SK-N-SH (cell line): Measurements from ENCODE around the gene DGCR6L. TPM values are rescaled to one million over a fixed set of nuclear protein-coding genes. Genes with fewer than 3 reads are reported as not detected.

Experiments used
- CTCF ChIA-PET: fragments of 300-600, 350-600 bp; formaldehyde crosslinking; extraction: SDS; loops from one replicate; lab custom pipeline; 2021; lab: Yijun Ruan, JAX
- POLR2A ChIA-PET: fragments of 350-600 bp; sonication (Branson Sonifier 250); formaldehyde crosslinking; extraction: SDS; loops from one replicate; lab custom pipeline; 2020; ENCODE audit warnings: antibody characterized with exemption, inconsistent platforms; lab: Yijun Ruan, JAX
- DNase-seq: peaks from one replicate; pipeline ENCODE4 v3.0.0; 2012
- H2AFZ ChIP-seq: fragments of 200-600 bp; sonication (generic); 2 replicates; pipeline ENCODE4 v1.8.1; 2016; ENCODE audit warnings: antibody characterized with exemption, mild to moderate bottlenecking, low read depth
- H3F3A ChIP-seq: fragments of 200-600 bp; sonication (generic); replicated peaks from 2 replicates; pipeline ENCODE3; 2016; ENCODE audit warnings: antibody characterized with exemption, mild to moderate bottlenecking; ENCODE audit not compliant: insufficient read depth
- H3K27ac ChIP-seq, 2 experiments: fragments of 200-500 bp in 1 of 2; fragments of 200-600 bp in 1 of 2; sonication (Bioruptor generic) in 1 of 2; sonication (generic), shearing (Covaris generic) in 1 of 2; 2 replicates each; pipeline versions ENCODE4 v1.5.1 to v1.6.1; 2014 to 2016; ENCODE audit warnings: low read depth in 2 of 2, inconsistent platforms in 1 of 2, low read length in 1 of 2, mild to moderate bottlenecking in 1 of 2, mixed read lengths in 1 of 2
- H3K27me3 ChIP-seq: fragments of 200-600 bp; sonication (generic), shearing (Covaris generic); 2 replicates; pipeline ENCODE4 v1.6.1; 2016; ENCODE audit warnings: mixed run types; ENCODE audit not compliant: insufficient read depth
- H3K36me3 ChIP-seq, 2 experiments: fragments of 200-500 bp in 1 of 2; fragments of 200-600 bp in 1 of 2; sonication (Bioruptor generic) in 1 of 2; sonication (generic) in 1 of 2; replicated peaks in 1 of 2; 2 replicates each; pipeline versions ENCODE3 to v1.5.1; 2014 to 2016; ENCODE audit warnings: low read length in 1 of 2, mild to moderate bottlenecking in 1 of 2; ENCODE audit not compliant: insufficient read depth in 2 of 2, control insufficient read depth in 1 of 2
- H3K4me1 ChIP-seq, 2 experiments: fragments of 200-500 bp in 1 of 2; fragments of 200-600 bp in 1 of 2; sonication (Bioruptor generic) in 1 of 2; sonication (generic), shearing (Covaris generic) in 1 of 2; 2 replicates each; pipeline versions ENCODE4 v1.5.1 to v1.6.1; 2014 to 2016; ENCODE audit warnings: low read depth in 1 of 2, low read length in 1 of 2, mixed run types in 1 of 2; ENCODE audit not compliant: insufficient read depth in 2 of 2, control insufficient read depth in 1 of 2
- H3K4me2 ChIP-seq: fragments of 200-600 bp; sonication (generic), shearing (Covaris generic); 2 replicates; pipeline ENCODE4 v1.6.1; 2017; ENCODE audit warnings: mixed run types
- H3K4me3 ChIP-seq, 2 experiments: fragments of 200-500 bp in 1 of 2; fragments of 200-600 bp in 1 of 2; sonication (Bioruptor generic) in 1 of 2; sonication (generic), shearing (Covaris generic) in 1 of 2; 2 replicates each; pipeline versions ENCODE4 v1.5.1 to v1.8.1; 2014 to 2016; ENCODE audit warnings: low read depth in 2 of 2, inconsistent platforms in 1 of 2, low read length in 1 of 2, mild to moderate bottlenecking in 1 of 2, mixed read lengths in 1 of 2, moderate library complexity in 1 of 2
- H3K79me2 ChIP-seq: fragments of 200-600 bp; sonication (generic); 2 replicates; pipeline ENCODE4 v1.8.1; 2017; ENCODE audit warnings: mild to moderate bottlenecking; ENCODE audit not compliant: insufficient read depth
- H3K9ac ChIP-seq: fragments of 200-600 bp; sonication (generic); 2 replicates; pipeline ENCODE4 v1.6.1; 2017; ENCODE audit warnings: mixed run types
- H3K9me2 ChIP-seq: fragments of 200-600 bp; sonication (generic); 2 replicates; pipeline ENCODE4 v1.6.1; 2017; ENCODE audit warnings: mixed run types
- H3K9me3 ChIP-seq: fragments of 200-600 bp; sonication (generic); 2 replicates; pipeline ENCODE4 v1.6.1; 2017; ENCODE audit warnings: mixed run types, mild to moderate bottlenecking, moderate library complexity
- H4K20me1 ChIP-seq: fragments of 200-600 bp; sonication (generic); 2 replicates; pipeline ENCODE4 v1.6.1; 2017; ENCODE audit warnings: mild to moderate bottlenecking, mixed run types; ENCODE audit not compliant: insufficient read depth
- CHD2 ChIP-seq: fragments of 150-350 bp; IDR thresholded peaks from 2 replicates; pipeline ENCODE4 v1.6.1; 2018; ENCODE audit warnings: low read length; ENCODE audit not compliant: partially characterized antibody
- CTCF ChIP-seq: fragments of 200-600 bp; sonication (generic); IDR thresholded peaks from 2 replicates; pipeline ENCODE4 v1.6.1; 2017; ENCODE audit warnings: antibody characterized with exemption, mild to moderate bottlenecking, moderate library complexity
- ELF1 ChIP-seq: IDR thresholded peaks from 2 replicates; pipeline ENCODE4 v1.4.0; 2012
- EP300 ChIP-seq, 2 experiments: IDR thresholded peaks; 2 replicates each; pipeline versions ENCODE4 v1.4.0 to v1.6.1; 2012; ENCODE audit warnings: borderline replicate concordance in 1 of 2, low read depth in 1 of 2, low read length in 1 of 2
- EZH2phosphoT487 ChIP-seq: fragments of 200-600 bp; sonication (generic); IDR thresholded peaks from 2 replicates; pipeline ENCODE4 v1.6.1; 2017; ENCODE audit warnings: low read depth, mixed run types, mild to moderate bottlenecking, antibody characterized with exemption, moderate library complexity, borderline replicate concordance
- FOSL2 ChIP-seq: IDR thresholded peaks from 2 replicates; pipeline ENCODE4 v1.4.0; 2012; ENCODE audit warnings: low read depth, mild to moderate bottlenecking, moderate library complexity, borderline replicate concordance
- FOXM1 ChIP-seq: IDR thresholded peaks from 2 replicates; pipeline ENCODE4 v1.4.0; 2012; ENCODE audit warnings: low read depth, mild to moderate bottlenecking
- GATA2 ChIP-seq: sonication (generic); formaldehyde crosslinking; IDR thresholded peaks from 2 replicates; pipeline ENCODE4 v1.5.0; 2020; ENCODE audit warnings: mild to moderate bottlenecking, missing genetic modification reagents
- JUND ChIP-seq: IDR thresholded peaks from 2 replicates; pipeline ENCODE4 v1.4.0; 2012
- NFIC ChIP-seq: IDR thresholded peaks from 2 replicates; pipeline ENCODE4 v1.4.0; 2012; ENCODE audit warnings: borderline replicate concordance
- NRF1 ChIP-seq: IDR thresholded peaks from 2 replicates; pipeline ENCODE4 v1.6.1; 2012; ENCODE audit warnings: low read depth, mild to moderate bottlenecking, low read length
- RCOR1 ChIP-seq: fragments of 150-350 bp; IDR thresholded peaks from 2 replicates; pipeline ENCODE4 v1.6.1; 2017; ENCODE audit warnings: antibody characterized with exemption, low read length
- SMC3 ChIP-seq: IDR thresholded peaks from 2 replicates; pipeline ENCODE4 v1.6.1; 2012; ENCODE audit warnings: low read depth, low read length, improper control_type of control experiment
- TAF1 ChIP-seq: IDR thresholded peaks from 2 replicates; pipeline ENCODE4 v1.6.1; 2012; ENCODE audit warnings: low read depth, mild to moderate bottlenecking, low read length, moderate library complexity, borderline replicate concordance
- TCF12 ChIP-seq: IDR thresholded peaks from 2 replicates; pipeline ENCODE4 v1.4.0; 2012
- TEAD4 ChIP-seq: IDR thresholded peaks from 2 replicates; pipeline ENCODE4 v1.4.0; 2012; ENCODE audit warnings: mild to moderate bottlenecking, borderline replicate concordance; ENCODE audit not compliant: insufficient read depth
- WGBS: methylation state at CpG from one replicate; pipeline ENCODE4 v1.1.6; 2017; ENCODE audit warnings: low lambda C conversion rate; 5-methylcytosine and 5-hydroxymethylcytosine counted together
- polyA plus RNA-seq, 3 experiments: library from polyadenylated mRNA; depleted of rRNA; stranded (reverse); fragments of >200 nt; gene quantifications; 2 replicates each; pipeline ENCODE4 v1.2.3, GENCODE V29; 2012
- TF ChIP-seq, protein P1 (sequence below): IDR thresholded peaks from 2 replicates; pipeline ENCODE4 v1.6.1; 2012; ENCODE audit warnings: mild to moderate bottlenecking, low read depth, low read length, moderate library complexity
- TF ChIP-seq, protein P2 (sequence below): IDR thresholded peaks from 2 replicates; pipeline ENCODE4 v1.4.0; 2012; ENCODE audit warnings: low read depth, borderline replicate concordance
- TF ChIP-seq, protein P3 (sequence below): fragments of 150-350 bp; IDR thresholded peaks from 2 replicates; pipeline ENCODE4 v1.6.1; 2016; ENCODE audit warnings: mild to moderate bottlenecking, low read depth, low read length

The DGCR6L gene
- polyA plus RNA-seq, 1 of the 3 experiments (the other 2 are of a cell fraction), result 59.8 TPM

GRCh38 chr22:20296598-20296997, 23.3 kb downstream of the DGCR6L start (continued):
- TF ChIP-seq, protein P1, sequence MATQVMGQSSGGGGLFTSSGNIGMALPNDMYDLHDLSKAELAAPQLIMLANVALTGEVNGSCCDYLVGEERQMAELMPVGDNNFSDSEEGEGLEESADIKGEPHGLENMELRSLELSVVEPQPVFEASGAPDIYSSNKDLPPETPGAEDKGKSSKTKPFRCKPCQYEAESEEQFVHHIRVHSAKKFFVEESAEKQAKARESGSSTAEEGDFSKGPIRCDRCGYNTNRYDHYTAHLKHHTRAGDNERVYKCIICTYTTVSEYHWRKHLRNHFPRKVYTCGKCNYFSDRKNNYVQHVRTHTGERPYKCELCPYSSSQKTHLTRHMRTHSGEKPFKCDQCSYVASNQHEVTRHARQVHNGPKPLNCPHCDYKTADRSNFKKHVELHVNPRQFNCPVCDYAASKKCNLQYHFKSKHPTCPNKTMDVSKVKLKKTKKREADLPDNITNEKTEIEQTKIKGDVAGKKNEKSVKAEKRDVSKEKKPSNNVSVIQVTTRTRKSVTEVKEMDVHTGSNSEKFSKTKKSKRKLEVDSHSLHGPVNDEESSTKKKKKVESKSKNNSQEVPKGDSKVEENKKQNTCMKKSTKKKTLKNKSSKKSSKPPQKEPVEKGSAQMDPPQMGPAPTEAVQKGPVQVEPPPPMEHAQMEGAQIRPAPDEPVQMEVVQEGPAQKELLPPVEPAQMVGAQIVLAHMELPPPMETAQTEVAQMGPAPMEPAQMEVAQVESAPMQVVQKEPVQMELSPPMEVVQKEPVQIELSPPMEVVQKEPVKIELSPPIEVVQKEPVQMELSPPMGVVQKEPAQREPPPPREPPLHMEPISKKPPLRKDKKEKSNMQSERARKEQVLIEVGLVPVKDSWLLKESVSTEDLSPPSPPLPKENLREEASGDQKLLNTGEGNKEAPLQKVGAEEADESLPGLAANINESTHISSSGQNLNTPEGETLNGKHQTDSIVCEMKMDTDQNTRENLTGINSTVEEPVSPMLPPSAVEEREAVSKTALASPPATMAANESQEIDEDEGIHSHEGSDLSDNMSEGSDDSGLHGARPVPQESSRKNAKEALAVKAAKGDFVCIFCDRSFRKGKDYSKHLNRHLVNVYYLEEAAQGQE, result no peak
- TF ChIP-seq ELF1 (no peak), TAF1 (no peak), NFIC (no peak), TEAD4 (no peak), TCF12 (no peak)
- TF ChIP-seq, protein P2, sequence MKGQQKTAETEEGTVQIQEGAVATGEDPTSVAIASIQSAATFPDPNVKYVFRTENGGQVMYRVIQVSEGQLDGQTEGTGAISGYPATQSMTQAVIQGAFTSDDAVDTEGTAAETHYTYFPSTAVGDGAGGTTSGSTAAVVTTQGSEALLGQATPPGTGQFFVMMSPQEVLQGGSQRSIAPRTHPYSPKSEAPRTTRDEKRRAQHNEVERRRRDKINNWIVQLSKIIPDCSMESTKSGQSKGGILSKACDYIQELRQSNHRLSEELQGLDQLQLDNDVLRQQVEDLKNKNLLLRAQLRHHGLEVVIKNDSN, result no peak

GRCh38 chr22:20295262-20296064, 24.4 kb downstream of the DGCR6L start:
- CTCF ChIA-PET, result interaction anchor here (0.8 to 6.7 kb wide), 4 partner anchors 10 to 140 kb away, joined by 3 to 42 read pairs (median 4); no protein-coding TSS in a partner anchor

More at GRCh38 chr22:20295262-20296064, 24.4 kb downstream of the DGCR6L start:
- peaks cover 4% of the 10 kb centered on the region; the same call in 1 of the 2 replicates for H3K27me3 ChIP-seq
- H2AFZ ChIP-seq, result no peak overlapping the region
- no peak overlapping the region for H3K9ac ChIP-seq
- H3K27ac ChIP-seq, result no peak overlapping the region
- no peaks in the 10 kb centered on the region for H3K36me3 ChIP-seq
- no peaks in the 10 kb centered on the region for H3K79me2 ChIP-seq
- DNase-seq, result no peak
- H3K4me1 ChIP-seq, result peaks cover 0 to 12% of the 10 kb centered on the region in 2 experiments; a peak in 1 of 4 replicates
- TF ChIP-seq GATA2 (CRISPR knock-in tag) (no peak), JUND (no peak), EZH2phosphoT487 (no peak), ELF1 (no peak), TCF12 (no peak), FOSL2 (no peak), SMC3 (no peak), EP300 (IDR thresholded peaks at IDR 0.05; ENCODE audit: borderline replicate concordance in 1 of 2, low read depth in 1 of 2, low read length in 1 of 2) (no peak), FOXM1 (no peak), CTCF (no peak), CHD2 (no peak), NRF1 (no peak), RCOR1 (no peak)
- TF ChIP-seq, protein P1, result no peak
- TF ChIP-seq, protein P3, sequence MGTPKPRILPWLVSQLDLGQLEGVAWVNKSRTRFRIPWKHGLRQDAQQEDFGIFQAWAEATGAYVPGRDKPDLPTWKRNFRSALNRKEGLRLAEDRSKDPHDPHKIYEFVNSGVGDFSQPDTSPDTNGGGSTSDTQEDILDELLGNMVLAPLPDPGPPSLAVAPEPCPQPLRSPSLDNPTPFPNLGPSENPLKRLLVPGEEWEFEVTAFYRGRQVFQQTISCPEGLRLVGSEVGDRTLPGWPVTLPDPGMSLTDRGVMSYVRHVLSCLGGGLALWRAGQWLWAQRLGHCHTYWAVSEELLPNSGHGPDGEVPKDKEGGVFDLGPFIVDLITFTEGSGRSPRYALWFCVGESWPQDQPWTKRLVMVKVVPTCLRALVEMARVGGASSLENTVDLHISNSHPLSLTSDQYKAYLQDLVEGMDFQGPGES, result no peak
- no peak overlapping the region for H3K4me3 ChIP-seq
- no peak overlapping the region for H3K4me2 ChIP-seq
- 69% methylated on average over 10 of the region's 12 CpGs for WGBS
- POLR2A ChIA-PET, result no interaction called here
- H3K9me3 ChIP-seq, result no peaks in the 10 kb centered on the region
- H3F3A ChIP-seq, result no peaks in the 10 kb centered on the region
- H3K9me2 ChIP-seq, result no peaks in the 10 kb centered on the region
- no peaks in the 10 kb centered on the region for H4K20me1 ChIP-seq
